Measurements from ENCODE around the gene TJP3.

Gene TJP3

DNA sequence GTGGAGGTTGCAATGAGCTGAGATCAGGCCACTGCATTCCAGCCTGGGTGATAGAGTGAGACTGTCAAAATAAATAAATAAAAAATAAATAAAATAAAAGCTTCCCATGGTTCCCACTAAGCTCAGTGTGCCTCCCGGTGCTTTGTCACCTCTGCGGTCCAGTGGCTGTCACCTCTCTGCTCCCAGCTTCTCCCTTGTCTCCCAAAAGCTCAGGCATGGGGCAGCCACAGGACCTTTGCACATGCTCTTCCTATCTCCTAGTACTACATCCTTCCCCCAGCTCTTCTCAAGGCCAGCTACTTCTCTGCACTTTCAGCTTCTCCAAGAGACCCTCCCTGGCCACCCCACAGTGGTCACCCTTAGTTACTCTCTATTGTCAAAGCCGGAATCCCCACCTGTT, 85.6 kb downstream of the TJP3 start:
- no peak overlapping the region for H3K4me3 ChIP-seq
- TF ChIP-seq CTCF (IDR thresholded peaks at IDR 0.05): no peak
- H3K27ac ChIP-seq: no peak overlapping the region
- DNase-seq (ENCODE audit: low spot score): no peak

GRCh38 chr19:3796358-3796757, 88.2 kb downstream of the TJP3 start:
- no peak for TF ChIP-seq CTCF (IDR thresholded peaks at IDR 0.05)
- no peak overlapping the region for H3K27ac ChIP-seq
- DNase-seq (ENCODE audit: low spot score): no peak
- no peak overlapping the region for H3K4me3 ChIP-seq

GRCh38 chr19:3798137-3798536, 90.0 kb downstream of the TJP3 start:
- no peak overlapping the region for H3K4me3 ChIP-seq
- TF ChIP-seq CTCF (IDR thresholded peaks at IDR 0.05): no peak
- H3K27ac ChIP-seq: no peak overlapping the region
- DNase-seq (ENCODE audit: low spot score): no peak

All from coronary artery (tissue), 2 donors.